Keratinocyte (primary cell): Measurements from ENCODE around the gene GMEB2.

Experiments
- EZH2 ChIP-seq: IDR thresholded peaks from one replicate; pipeline ENCODE4 v1.6.1; 2012; ENCODE audit warnings: inconsistent platforms, mild to moderate bottlenecking, low read length, moderate library complexity
- TF ChIP-seq, protein P1 (sequence below), 3 experiments: IDR thresholded peaks in 1 of 3; conservative IDR thresholded peaks in 1 of 3; optimal IDR thresholded peaks in 1 of 3; 2 replicates in 2 of 3; 3 replicates in 1 of 3; pipeline versions ENCODE3 to v1.5.1; 2011; ENCODE audit warnings: low read length in 3 of 3, mild to moderate bottlenecking in 3 of 3, moderate library complexity in 2 of 3, control low read depth in 1 of 3, inconsistent platforms in 1 of 3; ENCODE audit not compliant: insufficient read depth in 2 of 3; ENCODE audit errors: extremely low read depth in 1 of 3

DNA sequence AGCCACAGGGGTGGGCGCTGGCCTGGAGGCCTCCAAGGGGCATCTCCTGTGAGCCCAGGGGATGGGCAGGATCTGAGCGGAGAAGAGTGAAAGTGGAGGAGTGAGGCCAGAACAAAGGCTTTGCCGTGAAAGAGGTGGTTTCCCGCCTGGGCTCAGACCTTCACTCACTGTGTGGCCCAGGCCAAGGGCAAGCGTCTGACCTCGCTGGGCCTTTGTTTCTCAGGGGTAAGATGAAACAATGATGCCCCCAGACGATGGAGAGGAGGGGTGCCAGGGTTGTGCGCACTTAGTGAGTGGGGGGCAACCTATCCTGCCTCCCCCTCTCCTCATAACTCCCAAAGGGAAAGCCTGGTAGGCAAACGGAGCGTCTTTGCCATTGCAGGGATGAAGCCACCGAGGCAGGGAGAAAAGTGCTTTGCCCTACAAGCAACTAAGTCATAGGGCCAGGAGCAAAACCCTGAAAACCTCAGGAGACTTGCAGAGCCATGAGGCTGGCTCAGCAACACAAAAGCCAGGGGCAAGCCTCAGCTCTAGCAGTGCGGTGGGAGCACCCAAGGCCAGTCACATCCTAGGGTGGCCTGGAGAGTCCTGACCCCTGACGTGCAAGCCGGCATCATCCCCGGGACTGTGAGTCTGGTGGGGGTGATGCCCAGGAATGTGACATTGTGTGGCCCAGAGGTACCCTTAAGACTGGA is 27.2 kb upstream of the GMEB2 start:
- TF ChIP-seq, protein P1, sequence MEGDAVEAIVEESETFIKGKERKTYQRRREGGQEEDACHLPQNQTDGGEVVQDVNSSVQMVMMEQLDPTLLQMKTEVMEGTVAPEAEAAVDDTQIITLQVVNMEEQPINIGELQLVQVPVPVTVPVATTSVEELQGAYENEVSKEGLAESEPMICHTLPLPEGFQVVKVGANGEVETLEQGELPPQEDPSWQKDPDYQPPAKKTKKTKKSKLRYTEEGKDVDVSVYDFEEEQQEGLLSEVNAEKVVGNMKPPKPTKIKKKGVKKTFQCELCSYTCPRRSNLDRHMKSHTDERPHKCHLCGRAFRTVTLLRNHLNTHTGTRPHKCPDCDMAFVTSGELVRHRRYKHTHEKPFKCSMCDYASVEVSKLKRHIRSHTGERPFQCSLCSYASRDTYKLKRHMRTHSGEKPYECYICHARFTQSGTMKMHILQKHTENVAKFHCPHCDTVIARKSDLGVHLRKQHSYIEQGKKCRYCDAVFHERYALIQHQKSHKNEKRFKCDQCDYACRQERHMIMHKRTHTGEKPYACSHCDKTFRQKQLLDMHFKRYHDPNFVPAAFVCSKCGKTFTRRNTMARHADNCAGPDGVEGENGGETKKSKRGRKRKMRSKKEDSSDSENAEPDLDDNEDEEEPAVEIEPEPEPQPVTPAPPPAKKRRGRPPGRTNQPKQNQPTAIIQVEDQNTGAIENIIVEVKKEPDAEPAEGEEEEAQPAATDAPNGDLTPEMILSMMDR (optimal IDR thresholded peaks at IDR 0.05 in 1 of 3, IDR thresholded peaks at IDR 0.05 in 1 of 3, conservative IDR thresholded peaks at IDR 0.05 in 1 of 3; ENCODE audit: extremely low read depth in 1 of 3, insufficient read depth in 2 of 3, low read length in 3 of 3) = no peak
- no peak for TF ChIP-seq EZH2
